HEK293T (cell line): ENCODE data around the gene PHKB.

Source experiments
- CTCF ChIA-PET: fragments of 350-600 bp; formaldehyde crosslinking; extraction: SDS; loops from one replicate; lab custom pipeline; 2021; ENCODE audit warnings: antibody characterized with exemption, inconsistent platforms; lab: Yijun Ruan, JAX
- POLR2A ChIA-PET: fragments of 350-600 bp; formaldehyde crosslinking; extraction: SDS; loops from one replicate; lab custom pipeline; 2020; ENCODE audit warnings: antibody characterized with exemption, inconsistent platforms; lab: Yijun Ruan, JAX
- DNase-seq: peaks from one replicate; pipeline ENCODE4 v3.0.0; 2012; ENCODE audit warnings: mixed read lengths; ENCODE audit errors: extremely low spot score
- ARNT ChIP-seq: fragments of 450-650 bp; IDR thresholded peaks from 2 replicates; pipeline ENCODE4 v1.6.1; 2017; ENCODE audit warnings: mild to moderate bottlenecking
- BHLHE40 ChIP-seq: fragments of 450-650 bp; IDR thresholded peaks from 2 replicates; pipeline ENCODE4 v1.6.1; 2016; ENCODE audit warnings: mild to moderate bottlenecking, moderate library complexity, borderline replicate concordance
- CTBP1 ChIP-seq: fragments of 450-650 bp; IDR thresholded peaks from 2 replicates; pipeline ENCODE4 v1.6.1; 2016; ENCODE audit warnings: borderline replicate concordance
- ELF4 ChIP-seq: fragments of 450-650 bp; IDR thresholded peaks from 2 replicates; pipeline ENCODE4 v1.6.1; 2017; ENCODE audit warnings: antibody characterized with exemption
- FOXA1 ChIP-seq: fragments of 450-650 bp; IDR thresholded peaks from 2 replicates; pipeline ENCODE4 v1.6.1; 2016; ENCODE audit warnings: mild to moderate bottlenecking
- FOXK2 ChIP-seq: fragments of 450-650 bp; IDR thresholded peaks from 2 replicates; pipeline ENCODE4 v1.6.1; 2016; ENCODE audit warnings: mild to moderate bottlenecking
- FOXM1 ChIP-seq: fragments of 450-650 bp; IDR thresholded peaks from 2 replicates; pipeline ENCODE4 v1.6.1; 2017; ENCODE audit warnings: mild to moderate bottlenecking, borderline replicate concordance
- HDGF ChIP-seq: fragments of 450-650 bp; IDR thresholded peaks from 2 replicates; pipeline ENCODE4 v1.6.1; 2017; ENCODE audit warnings: antibody characterized with exemption, borderline replicate concordance
- L3MBTL2 ChIP-seq: fragments of 450-650 bp; conservative IDR thresholded peaks from 2 replicates; pipeline ENCODE4 v1.6.1; 2016; ENCODE audit warnings: mild to moderate bottlenecking
- LEF1 ChIP-seq: fragments of 450-650 bp; IDR thresholded peaks from 2 replicates; pipeline ENCODE4 v1.6.1; 2017; ENCODE audit warnings: mild to moderate bottlenecking, borderline replicate concordance
- NFRKB ChIP-seq: fragments of 450-650 bp; IDR thresholded peaks from 2 replicates; pipeline ENCODE4 v1.6.1; 2016; ENCODE audit warnings: mild to moderate bottlenecking, moderate library complexity
- PKNOX1 ChIP-seq: fragments of 450-650 bp; IDR thresholded peaks from 2 replicates; pipeline ENCODE4 v1.6.1; 2016
- SP1 ChIP-seq: fragments of 450-650 bp; IDR thresholded peaks from 2 replicates; pipeline ENCODE4 v1.6.1; 2017
- SUZ12 ChIP-seq: fragments of 450-650 bp; IDR thresholded peaks from 2 replicates; pipeline ENCODE4 v1.6.1; 2016; ENCODE audit warnings: mild to moderate bottlenecking
- TARDBP ChIP-seq: fragments of 450-650 bp; IDR thresholded peaks from 2 replicates; pipeline ENCODE4 v1.6.1; 2016
- ZNF384 ChIP-seq: fragments of 450-650 bp; IDR thresholded peaks from 2 replicates; pipeline ENCODE4 v1.6.1; 2016

PHKB gene

GRCh38 chr16:47634727-47635126 lies 173.6 kb downstream of the PHKB start:
- TF ChIP-seq HDGF, result no peak
- no peak for TF ChIP-seq ELF4
- TF ChIP-seq FOXM1, result no peak
- no peak for TF ChIP-seq CTBP1
- TF ChIP-seq SUZ12, result no peak
- TF ChIP-seq FOXA1, result no peak
- TF ChIP-seq ZNF384, result no peak
- TF ChIP-seq L3MBTL2, result no peak
- TF ChIP-seq SP1, result no peak
- TF ChIP-seq BHLHE40, result no peak
- TF ChIP-seq TARDBP, result no peak
- TF ChIP-seq NFRKB, result no peak
- no peak for TF ChIP-seq PKNOX1
- TF ChIP-seq ARNT, result no peak
- ChIA-PET CTCF (no interaction called here), POLR2A (no interaction called here)
- DNase-seq, result no peak

- POLR2A ChIA-PET, result no interaction called here
- CTCF ChIA-PET, result no interaction called here
- no peak for DNase-seq
- TF ChIP-seq FOXK2, result no peak
- no peak for TF ChIP-seq L3MBTL2
- TF ChIP-seq SP1, result no peak
- no peak for TF ChIP-seq BHLHE40
- no peak for TF ChIP-seq FOXM1
- TF ChIP-seq ARNT, result no peak
- TF ChIP-seq ELF4, result no peak
- TF ChIP-seq HDGF, result no peak
- no peak for TF ChIP-seq PKNOX1
- no peak for TF ChIP-seq ZNF384
- TF ChIP-seq CTBP1, result no peak
- TF ChIP-seq FOXA1, result no peak
- TF ChIP-seq LEF1, result no peak
- no peak for TF ChIP-seq NFRKB
Measured at GRCh38 chr16:47636501-47637099, 175.5 kb downstream of the PHKB start.

GRCh38 chr16:47638175-47638574 lies 177.0 kb downstream of the PHKB start:
- ChIA-PET POLR2A (no interaction called here), CTCF (no interaction called here)
- TF ChIP-seq ELF4 (no peak), NFRKB (no peak), ZNF384 (no peak), LEF1 (no peak), FOXM1 (no peak), SUZ12 (no peak), FOXK2 (no peak), CTBP1 (no peak)
- no peak for DNase-seq

GRCh38 chr16:47640661-47641060 lies 179.5 kb downstream of the PHKB start:
- DNase-seq, result no peak
- POLR2A ChIA-PET, result no interaction called here
- CTCF ChIA-PET, result no interaction called here
- TF ChIP-seq ARNT (no peak), CTBP1 (no peak), FOXM1 (no peak), SUZ12 (no peak), FOXK2 (no peak)

- TF ChIP-seq TARDBP (no peak), ZNF384 (no peak), ELF4 (no peak), ARNT (no peak), FOXK2 (no peak), NFRKB (no peak), HDGF (no peak), PKNOX1 (no peak), LEF1 (no peak), BHLHE40 (no peak), L3MBTL2 (no peak), FOXM1 (no peak), FOXA1 (no peak), SUZ12 (no peak), SP1 (no peak)
- ChIA-PET POLR2A (no interaction called here), CTCF (no interaction called here)
- DNase-seq, result no peak
Measured at GRCh38 chr16:47643323-47644000, 182.3 kb downstream of the PHKB start.

- POLR2A ChIA-PET, result no interaction called here
- no peak for DNase-seq
- CTCF ChIA-PET, result no interaction called here
- TF ChIP-seq ELF4 (no peak), LEF1 (no peak), NFRKB (no peak), BHLHE40 (no peak), HDGF (no peak), FOXA1 (no peak), SUZ12 (no peak), ARNT (no peak), ZNF384 (no peak), PKNOX1 (no peak), TARDBP (no peak), L3MBTL2 (no peak), FOXK2 (no peak), CTBP1 (no peak), SP1 (no peak), FOXM1 (no peak)
Measured at GRCh38 chr16:47644166-47644565, 183.0 kb downstream of the PHKB start.
